Measurements from ENCODE around the gene MTCH1. TPM values are rescaled to one million over a fixed set of nuclear protein-coding genes. Genes with fewer than 3 reads are reported as not detected.

The MTCH1 gene
- total and polyA plus RNA-seq, 2 experiments from 2014 or later, result 108 to 271 TPM

DNA sequence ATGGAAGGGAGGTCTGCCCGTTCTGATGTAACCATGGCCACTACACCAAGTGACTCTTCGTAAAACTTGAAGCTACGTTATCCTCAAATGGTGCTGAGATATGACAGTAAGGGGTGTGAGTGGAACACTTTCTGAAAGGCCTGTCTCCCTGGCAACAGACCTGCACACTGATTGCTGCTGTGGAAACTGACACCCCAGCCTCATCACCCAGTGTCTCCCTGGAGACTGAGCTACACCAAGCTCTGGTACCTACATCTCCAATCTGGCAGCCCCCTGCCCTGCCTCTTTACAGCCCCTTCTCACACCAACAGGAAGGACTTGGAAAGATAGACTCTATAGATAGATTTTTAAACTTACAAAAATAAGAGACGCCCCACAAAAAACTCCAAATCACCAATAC, 18.2 kb downstream of the MTCH1 start:
- no peaks in the 10 kb centered on the region; the same call in 1 of the 2 replicates for H3K4me1 ChIP-seq (ENCODE audit: insufficient read depth)
- no peaks in the 10 kb centered on the region; the same call in 1 of the 2 replicates for H3F3A ChIP-seq (replicated peaks; ENCODE audit: low read depth)
- TF ChIP-seq EZH2 (IDR thresholded peaks at IDR 0.05; ENCODE audit: low read depth, unreplicated experiment) (no peak), ZNF114 (CRISPR knock-in tag; IDR thresholded peaks at IDR 0.05) (no peak), CTCF (conservative IDR thresholded peaks at IDR 0.05; ENCODE audit: low read depth in 2 of 2) (no peak), CREB1 (CRISPR knock-in tag; IDR thresholded peaks at IDR 0.05; ENCODE audit: low read depth) (no peak), EZH2phosphoT487 (IDR thresholded peaks at IDR 0.05; ENCODE audit: unreplicated experiment) (no peak), ETS1 (IDR thresholded peaks at IDR 0.05) (no peak), ZNF331 (CRISPR knock-in tag; IDR thresholded peaks at IDR 0.05; ENCODE audit: low read depth) (no peak), POLR2AphosphoS5 (IDR thresholded peaks at IDR 0.05; ENCODE audit: low read depth) (no peak), JUNB (IDR thresholded peaks at IDR 0.05; ENCODE audit: unreplicated experiment) (no peak), STAT1 (IDR thresholded peaks at IDR 0.05; ENCODE audit: unreplicated experiment) (no peak), REST (IDR thresholded peaks at IDR 0.05; ENCODE audit: unreplicated experiment) (no peak), NANOG (IDR thresholded peaks at IDR 0.05; ENCODE audit: borderline replicate concordance) (no peak)
- TF ChIP-seq, protein P1, sequence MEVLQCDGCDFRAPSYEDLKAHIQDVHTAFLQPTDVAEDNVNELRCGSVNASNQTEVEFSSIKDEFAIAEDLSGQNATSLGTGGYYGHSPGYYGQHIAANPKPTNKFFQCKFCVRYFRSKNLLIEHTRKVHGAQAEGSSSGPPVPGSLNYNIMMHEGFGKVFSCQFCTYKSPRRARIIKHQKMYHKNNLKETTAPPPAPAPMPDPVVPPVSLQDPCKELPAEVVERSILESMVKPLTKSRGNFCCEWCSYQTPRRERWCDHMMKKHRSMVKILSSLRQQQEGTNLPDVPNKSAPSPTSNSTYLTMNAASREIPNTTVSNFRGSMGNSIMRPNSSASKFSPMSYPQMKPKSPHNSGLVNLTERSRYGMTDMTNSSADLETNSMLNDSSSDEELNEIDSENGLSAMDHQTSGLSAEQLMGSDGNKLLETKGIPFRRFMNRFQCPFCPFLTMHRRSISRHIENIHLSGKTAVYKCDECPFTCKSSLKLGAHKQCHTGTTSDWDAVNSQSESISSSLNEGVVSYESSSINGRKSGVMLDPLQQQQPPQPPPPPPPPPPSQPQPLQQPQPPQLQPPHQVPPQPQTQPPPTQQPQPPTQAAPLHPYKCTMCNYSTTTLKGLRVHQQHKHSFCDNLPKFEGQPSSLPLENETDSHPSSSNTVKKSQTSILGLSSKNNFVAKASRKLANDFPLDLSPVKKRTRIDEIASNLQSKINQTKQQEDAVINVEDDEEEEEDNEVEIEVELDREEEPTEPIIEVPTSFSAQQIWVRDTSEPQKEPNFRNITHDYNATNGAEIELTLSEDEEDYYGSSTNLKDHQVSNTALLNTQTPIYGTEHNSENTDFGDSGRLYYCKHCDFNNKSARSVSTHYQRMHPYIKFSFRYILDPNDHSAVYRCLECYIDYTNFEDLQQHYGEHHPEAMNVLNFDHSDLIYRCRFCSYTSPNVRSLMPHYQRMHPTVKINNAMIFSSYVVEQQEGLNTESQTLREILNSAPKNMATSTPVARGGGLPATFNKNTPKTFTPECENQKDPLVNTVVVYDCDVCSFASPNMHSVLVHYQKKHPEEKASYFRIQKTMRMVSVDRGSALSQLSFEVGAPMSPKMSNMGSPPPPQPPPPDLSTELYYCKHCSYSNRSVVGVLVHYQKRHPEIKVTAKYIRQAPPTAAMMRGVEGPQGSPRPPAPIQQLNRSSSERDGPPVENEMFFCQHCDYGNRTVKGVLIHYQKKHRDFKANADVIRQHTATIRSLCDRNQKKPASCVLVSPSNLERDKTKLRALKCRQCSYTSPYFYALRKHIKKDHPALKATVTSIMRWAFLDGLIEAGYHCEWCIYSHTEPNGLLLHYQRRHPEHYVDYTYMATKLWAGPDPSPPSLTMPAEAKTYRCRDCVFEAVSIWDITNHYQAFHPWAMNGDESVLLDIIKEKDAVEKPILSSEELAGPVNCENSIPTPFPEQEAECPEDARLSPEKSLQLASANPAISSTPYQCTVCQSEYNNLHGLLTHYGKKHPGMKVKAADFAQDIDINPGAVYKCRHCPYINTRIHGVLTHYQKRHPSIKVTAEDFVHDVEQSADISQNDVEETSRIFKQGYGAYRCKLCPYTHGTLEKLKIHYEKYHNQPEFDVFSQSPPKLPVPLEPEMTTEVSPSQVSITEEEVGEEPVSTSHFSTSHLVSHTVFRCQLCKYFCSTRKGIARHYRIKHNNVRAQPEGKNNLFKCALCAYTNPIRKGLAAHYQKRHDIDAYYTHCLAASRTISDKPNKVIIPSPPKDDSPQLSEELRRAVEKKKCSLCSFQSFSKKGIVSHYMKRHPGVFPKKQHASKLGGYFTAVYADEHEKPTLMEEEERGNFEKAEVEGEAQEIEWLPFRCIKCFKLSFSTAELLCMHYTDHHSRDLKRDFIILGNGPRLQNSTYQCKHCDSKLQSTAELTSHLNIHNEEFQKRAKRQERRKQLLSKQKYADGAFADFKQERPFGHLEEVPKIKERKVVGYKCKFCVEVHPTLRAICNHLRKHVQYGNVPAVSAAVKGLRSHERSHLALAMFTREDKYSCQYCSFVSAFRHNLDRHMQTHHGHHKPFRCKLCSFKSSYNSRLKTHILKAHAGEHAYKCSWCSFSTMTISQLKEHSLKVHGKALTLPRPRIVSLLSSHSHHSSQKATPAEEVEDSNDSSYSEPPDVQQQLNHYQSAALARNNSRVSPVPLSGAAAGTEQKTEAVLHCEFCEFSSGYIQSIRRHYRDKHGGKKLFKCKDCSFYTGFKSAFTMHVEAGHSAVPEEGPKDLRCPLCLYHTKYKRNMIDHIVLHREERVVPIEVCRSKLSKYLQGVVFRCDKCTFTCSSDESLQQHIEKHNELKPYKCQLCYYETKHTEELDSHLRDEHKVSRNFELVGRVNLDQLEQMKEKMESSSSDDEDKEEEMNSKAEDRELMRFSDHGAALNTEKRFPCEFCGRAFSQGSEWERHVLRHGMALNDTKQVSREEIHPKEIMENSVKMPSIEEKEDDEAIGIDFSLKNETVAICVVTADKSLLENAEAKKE (CRISPR knock-in tag; IDR thresholded peaks at IDR 0.05), result no peak
- H3K9me2 ChIP-seq (ENCODE audit: insufficient read depth), result no peaks in the 10 kb centered on the region
- no peak overlapping the region for H3K4me2 ChIP-seq
- H3K27me3 ChIP-seq (ENCODE audit: insufficient read depth), result no peaks in the 10 kb centered on the region
- peaks cover 3% of the 10 kb centered on the region for H4K20me1 ChIP-seq (replicated peaks; ENCODE audit: insufficient read depth)
- peaks cover 22% of the 10 kb centered on the region for H3K36me3 ChIP-seq (ENCODE audit: insufficient read depth)
- H3K4me3 Mint-ChIP-seq, result no peak overlapping the region
- H3K79me2 ChIP-seq (replicated peaks; ENCODE audit: insufficient read depth), result no peaks in the 10 kb centered on the region
- no peaks in the 10 kb centered on the region for H3K9me3 Mint-ChIP-seq
- no peak for DNase-seq (ENCODE audit: low spot score)
- no peak overlapping the region for H3K4me3 ChIP-seq
- H2AFZ ChIP-seq, result no peak overlapping the region
- no peak overlapping the region for H3K27ac ChIP-seq (ENCODE audit: low read depth)
- peaks cover 6% of the 10 kb centered on the region for H3K27me3 Mint-ChIP-seq (ENCODE audit: insufficient read depth, low read depth, poor library complexity)
- no peak for ATAC-seq
- H3K4me1 Mint-ChIP-seq, result peaks cover 13% of the 10 kb centered on the region
- H3K27ac Mint-ChIP-seq, result no peak overlapping the region
- peaks cover 58% of the 10 kb centered on the region for H3K36me3 Mint-ChIP-seq (ENCODE audit: low read depth)
